Hepatocyte (in vitro differentiated cells): Measurements from ENCODE around the gene MME.

Experiments used
- EZH2 ChIP-seq: fragments of 200-600 bp; sonication (generic); IDR thresholded peaks from 2 replicates; pipeline ENCODE4 v1.6.1; 2016; ENCODE audit warnings: antibody characterized with exemption, mild to moderate bottlenecking, borderline replicate concordance
- TF ChIP-seq, protein P1 (sequence below): fragments of 200-600 bp; sonication (generic); IDR thresholded peaks from 2 replicates; pipeline ENCODE4 v1.5.1; 2016; ENCODE audit warnings: antibody characterized with exemption, mild to moderate bottlenecking; ENCODE audit not compliant: poor library complexity

- TF ChIP-seq, protein P1, sequence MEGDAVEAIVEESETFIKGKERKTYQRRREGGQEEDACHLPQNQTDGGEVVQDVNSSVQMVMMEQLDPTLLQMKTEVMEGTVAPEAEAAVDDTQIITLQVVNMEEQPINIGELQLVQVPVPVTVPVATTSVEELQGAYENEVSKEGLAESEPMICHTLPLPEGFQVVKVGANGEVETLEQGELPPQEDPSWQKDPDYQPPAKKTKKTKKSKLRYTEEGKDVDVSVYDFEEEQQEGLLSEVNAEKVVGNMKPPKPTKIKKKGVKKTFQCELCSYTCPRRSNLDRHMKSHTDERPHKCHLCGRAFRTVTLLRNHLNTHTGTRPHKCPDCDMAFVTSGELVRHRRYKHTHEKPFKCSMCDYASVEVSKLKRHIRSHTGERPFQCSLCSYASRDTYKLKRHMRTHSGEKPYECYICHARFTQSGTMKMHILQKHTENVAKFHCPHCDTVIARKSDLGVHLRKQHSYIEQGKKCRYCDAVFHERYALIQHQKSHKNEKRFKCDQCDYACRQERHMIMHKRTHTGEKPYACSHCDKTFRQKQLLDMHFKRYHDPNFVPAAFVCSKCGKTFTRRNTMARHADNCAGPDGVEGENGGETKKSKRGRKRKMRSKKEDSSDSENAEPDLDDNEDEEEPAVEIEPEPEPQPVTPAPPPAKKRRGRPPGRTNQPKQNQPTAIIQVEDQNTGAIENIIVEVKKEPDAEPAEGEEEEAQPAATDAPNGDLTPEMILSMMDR, result no peak
- no peak for TF ChIP-seq EZH2
Observed at GRCh38 chr3:155070932-155071387, 9.2 kb upstream of the MME start.
